ENCODE data around the gene CCDC27.
A peak's percentile ranks its signal among the peaks of the same experiment; 100 is the strongest.

CCDC27 gene

GRCh38 chr1:3718764-3719163 is 33.5 kb upstream of the CCDC27 start:
- no peak for DNase-seq (ENCODE audit: low read depth in 2 of 2)

DNA sequence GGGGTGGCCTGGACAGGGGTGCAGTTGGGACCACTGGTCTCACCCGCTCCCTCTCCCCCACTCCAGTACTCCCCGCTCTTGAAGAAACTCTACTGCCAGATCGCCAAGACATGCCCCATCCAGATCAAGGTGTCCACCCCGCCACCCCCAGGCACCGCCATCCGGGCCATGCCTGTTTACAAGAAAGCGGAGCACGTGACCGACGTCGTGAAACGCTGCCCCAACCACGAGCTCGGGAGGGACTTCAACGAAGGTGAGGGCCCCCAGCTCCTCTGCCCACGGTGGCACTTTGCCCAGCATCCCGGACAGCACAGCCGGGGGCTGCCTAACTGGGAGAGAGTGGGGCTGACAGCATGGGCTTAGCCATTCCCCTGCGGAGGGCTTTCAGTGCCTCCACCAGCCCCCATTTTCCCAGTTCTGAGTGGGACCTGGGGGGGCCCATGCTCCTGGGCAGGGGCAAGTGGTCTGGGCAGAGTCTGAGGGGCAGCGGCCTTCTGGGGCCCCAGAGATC is 30.2 kb upstream of the CCDC27 start:
- no peak for DNase-seq (ENCODE audit: low read depth in 2 of 2)

GRCh38 chr1:3722846-3723245 is 29.4 kb upstream of the CCDC27 start:
- no peak for DNase-seq (ENCODE audit: low read depth in 2 of 2)

DNA sequence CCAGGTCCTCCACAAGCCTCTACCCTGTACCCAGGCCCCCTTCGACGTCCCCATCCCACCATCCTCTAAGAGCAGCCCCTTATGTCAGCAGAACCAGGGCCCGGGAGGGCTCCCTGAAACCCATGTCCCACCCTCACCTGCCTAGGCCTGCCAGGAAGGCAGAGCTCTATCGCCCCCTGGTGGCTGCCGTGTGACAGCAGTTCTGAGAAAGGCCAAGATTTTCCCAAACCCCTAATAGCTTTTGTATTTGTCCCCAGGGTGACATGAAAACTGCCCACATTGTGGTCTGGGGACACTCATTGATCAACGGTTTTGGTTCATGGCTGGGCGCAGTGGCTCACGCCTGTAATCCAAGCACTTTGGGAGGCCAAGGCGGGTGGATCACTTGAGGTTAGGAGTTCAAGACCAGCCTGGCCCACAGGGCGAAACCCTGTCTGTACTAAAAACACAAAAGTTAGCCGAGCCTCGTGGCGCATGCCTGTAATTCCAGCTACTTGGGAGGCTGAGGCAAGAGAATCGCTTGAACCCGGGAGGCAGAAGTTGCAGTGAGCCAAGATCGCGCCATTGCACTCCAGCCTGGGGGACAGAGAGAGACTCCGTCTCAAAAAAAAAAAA is 27.7 kb upstream of the CCDC27 start:
- DNase-seq (ENCODE audit: low read depth in 2 of 2): peak; percentile 53 to 55

GRCh38 chr1:3725366-3725765 is 26.9 kb upstream of the CCDC27 start:
- no peak for DNase-seq (ENCODE audit: low read depth in 2 of 2)

DNA sequence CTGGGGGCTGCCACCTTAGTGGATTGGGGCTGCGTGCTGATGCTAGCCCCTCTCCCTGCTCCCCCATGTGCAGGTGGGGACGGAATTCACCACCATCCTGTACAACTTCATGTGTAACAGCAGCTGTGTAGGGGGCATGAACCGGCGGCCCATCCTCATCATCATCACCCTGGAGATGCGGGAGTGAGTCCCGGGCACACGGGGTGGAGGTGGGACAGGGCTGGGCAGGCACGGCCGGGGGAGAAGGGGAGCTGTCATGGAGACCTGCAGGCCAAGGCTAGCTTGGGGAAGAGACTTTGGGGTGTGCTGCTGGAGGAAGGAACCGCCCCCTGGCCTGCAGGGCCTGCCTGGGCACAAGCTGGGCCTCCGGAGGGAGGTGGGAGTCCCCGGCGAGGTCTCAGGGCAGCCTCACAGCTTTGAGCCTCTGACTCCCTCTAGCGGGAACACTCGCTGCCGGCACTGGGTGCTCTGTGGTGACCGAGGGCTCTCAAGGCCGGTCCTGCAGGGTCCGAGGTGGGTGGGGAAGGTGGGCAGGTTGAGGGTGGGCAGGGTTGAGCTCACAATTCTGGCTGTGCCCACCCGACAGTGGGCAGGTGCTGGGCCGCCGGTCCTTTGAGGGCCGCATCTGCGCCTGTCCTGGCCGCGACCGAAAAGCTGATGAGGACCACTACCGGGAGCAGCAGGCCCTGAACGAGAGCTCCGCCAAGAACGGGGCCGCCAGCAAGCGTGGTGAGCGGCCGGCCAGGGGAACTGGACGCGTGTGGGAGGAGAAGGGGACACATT is 25.0 kb upstream of the CCDC27 start:
- no peak for DNase-seq (ENCODE audit: low read depth in 2 of 2)

- DNase-seq (ENCODE audit: low read depth in 2 of 2): no peak
These were observed 24.1 kb upstream of the CCDC27 start for GRCh38 chr1:3727825-3728776.

- no peak for DNase-seq (ENCODE audit: low read depth in 2 of 2)
These were observed 22.4 kb upstream of the CCDC27 start for GRCh38 chr1:3729594-3730542.

GRCh38 chr1:3730543-3731247 is 21.6 kb upstream of the CCDC27 start:
- no peak for DNase-seq (ENCODE audit: low read depth in 2 of 2)

GRCh38 chr1:3731583-3732433 is 20.4 kb upstream of the CCDC27 start:
- DNase-seq (ENCODE audit: low read depth in 2 of 2): no peak

GRCh38 chr1:3732434-3733093 is 19.7 kb upstream of the CCDC27 start:
- no peak for DNase-seq (ENCODE audit: low read depth in 2 of 2)

GRCh38 chr1:3733094-3733882 is 19.0 kb upstream of the CCDC27 start:
- no peak for DNase-seq (ENCODE audit: low read depth in 2 of 2)

GRCh38 chr1:3733883-3734589 is 18.2 kb upstream of the CCDC27 start:
- DNase-seq (ENCODE audit: low read depth in 2 of 2): no peak

DNA sequence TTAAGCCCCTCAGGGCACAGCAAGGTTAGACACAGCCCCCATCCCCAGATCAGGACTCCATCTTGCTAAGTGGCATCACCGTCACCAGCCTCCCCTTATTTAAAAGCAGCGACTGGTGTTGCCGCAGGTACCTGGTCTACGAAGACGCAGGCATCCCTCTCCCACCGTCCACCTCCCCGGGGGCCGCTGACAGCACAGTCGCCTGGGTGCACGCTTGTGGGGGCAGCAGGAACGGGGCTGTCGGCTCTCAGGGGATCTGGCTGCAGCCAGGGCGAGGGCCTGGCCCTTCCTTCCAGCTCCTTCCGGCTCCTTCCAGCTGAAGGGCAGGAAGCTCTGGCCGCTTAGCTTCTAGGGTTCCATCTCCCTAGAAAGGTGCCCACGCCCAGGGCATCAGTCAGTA is 17.6 kb upstream of the CCDC27 start:
- no peak for DNase-seq (ENCODE audit: low read depth in 2 of 2)

GRCh38 chr1:3735027-3735681 is 17.1 kb upstream of the CCDC27 start:
- DNase-seq (ENCODE audit: low read depth in 2 of 2): no peak

DNA sequence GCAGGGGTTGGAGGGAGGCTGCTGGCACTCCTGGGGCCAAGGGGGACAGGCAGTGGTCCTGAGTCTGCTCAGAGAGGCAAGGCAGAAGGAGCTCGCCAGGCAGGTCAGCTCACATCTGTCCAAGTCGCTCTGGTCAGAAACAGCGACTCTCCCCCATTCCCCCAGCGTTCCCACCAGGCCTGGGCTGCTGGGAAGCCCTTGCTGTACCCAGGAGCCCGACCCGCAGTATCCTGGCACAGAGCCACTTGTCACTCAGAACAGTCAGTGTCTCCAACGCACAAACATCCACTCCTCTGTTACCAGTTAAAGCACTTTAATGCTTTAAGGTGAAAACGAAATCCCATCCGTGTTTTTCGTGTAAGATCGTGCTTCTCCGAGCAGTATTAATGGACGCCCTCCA is 16.6 kb upstream of the CCDC27 start:
- DNase-seq (ENCODE audit: low read depth in 2 of 2): no peak

- no peak for DNase-seq (ENCODE audit: low read depth in 2 of 2)
These were observed 16.1 kb upstream of the CCDC27 start for GRCh38 chr1:3736131-3736561.

Measured in activated CD8-positive, alpha-beta memory T cell treated with anti-CD3 and anti-CD28 coated beads for 4 hours (primary cell).